ENCODE measurements around the gene NR2F1-AS1. TPM values are rescaled to one million over a fixed set of nuclear protein-coding genes. Genes with fewer than 3 reads are reported as not detected.

Gene NR2F1-AS1
- total RNA-seq, 1 donor from 2014 or later, result 6.9 TPM

- H3K79me2 ChIP-seq (ENCODE audit: insufficient read depth, low read length), result peaks cover 13% of the 10 kb centered on the region
- peaks cover 80% of the 10 kb centered on the region for H3K4me1 ChIP-seq (ENCODE audit: insufficient read depth, low read length)
- Mint-ChIP-seq H3K4me3 (ENCODE audit: unreplicated experiment) (peak overlapping the region; percentile 69), H3K27me3 (ENCODE audit: low read depth, unreplicated experiment) (peaks cover 38% of the 10 kb centered on the region), H3K27ac (ENCODE audit: unreplicated experiment) (peak overlapping the region; percentile 81), H3K4me1 (ENCODE audit: low read depth, unreplicated experiment) (peaks cover 1% of the 10 kb centered on the region), H3K9me3 (ENCODE audit: unreplicated experiment) (peaks cover 11% of the 10 kb centered on the region), H3K36me3 (ENCODE audit: low read depth, unreplicated experiment) (no peaks in the 10 kb centered on the region)
- no peaks in the 10 kb centered on the region for H3K9me3 ChIP-seq (ENCODE audit: insufficient read depth, low read depth, low read length)
- no peaks in the 10 kb centered on the region for H3K27me3 ChIP-seq (ENCODE audit: insufficient read depth, low read length)
- H3K4me2 ChIP-seq (ENCODE audit: low read length), result peak overlapping the region; percentile 83
- H3K36me3 ChIP-seq (ENCODE audit: insufficient read depth, low read length), result no peaks in the 10 kb centered on the region
- peak overlapping the region; percentile 49 for H3K4me3 ChIP-seq (ENCODE audit: insufficient read depth, low read depth, low read length)
- no peak for TF ChIP-seq EZH2 (IDR thresholded peaks at IDR 0.05; ENCODE audit: insufficient read depth, low read length)
- TF ChIP-seq CTCF (IDR thresholded peaks at IDR 0.05; ENCODE audit: insufficient read depth, low read depth, low read length), result no peak
- peak overlapping the region; percentile 78 for H3K27ac ChIP-seq (ENCODE audit: low read depth, low read length)
- FAIRE-seq (no peak), DNase-seq (ENCODE audit: low read depth) (no peak)
- peak overlapping the region; percentile 67 for H2AFZ ChIP-seq (ENCODE audit: low read depth, low read length)
- peak overlapping the region; percentile 76 for H3K9ac ChIP-seq (ENCODE audit: low read length)
- no peaks in the 10 kb centered on the region for H4K20me1 ChIP-seq (ENCODE audit: insufficient read depth, low read length)
Observed at GRCh38 chr5:93603078-93603792, 22.2 kb upstream of the NR2F1-AS1 start.

- H3K9me3 Mint-ChIP-seq (ENCODE audit: unreplicated experiment), result peaks cover 15% of the 10 kb centered on the region
- no peaks in the 10 kb centered on the region for H3K36me3 Mint-ChIP-seq (ENCODE audit: low read depth, unreplicated experiment)
- Histone ChIP-seq H3K9me3 (ENCODE audit: insufficient read depth, low read depth, low read length) (no peaks in the 10 kb centered on the region), H4K20me1 (ENCODE audit: insufficient read depth, low read length) (no peaks in the 10 kb centered on the region), H3K9ac (ENCODE audit: low read length) (peak overlapping the region; percentile 76), H3K4me2 (ENCODE audit: low read length) (peak overlapping the region; percentile 83), H3K4me3 (ENCODE audit: insufficient read depth, low read depth, low read length) (peak overlapping the region; percentile 49), H3K4me1 (ENCODE audit: insufficient read depth, low read length) (peaks cover 75% of the 10 kb centered on the region), H3K79me2 (ENCODE audit: insufficient read depth, low read length) (peaks cover 14% of the 10 kb centered on the region), H3K36me3 (ENCODE audit: insufficient read depth, low read length) (no peaks in the 10 kb centered on the region), H3K27me3 (ENCODE audit: insufficient read depth, low read length) (no peaks in the 10 kb centered on the region), H3K27ac (ENCODE audit: low read depth, low read length) (peak overlapping the region; percentile 78), H2AFZ (ENCODE audit: low read depth, low read length) (peak overlapping the region; percentile 33)
- peaks cover 30% of the 10 kb centered on the region for H3K27me3 Mint-ChIP-seq (ENCODE audit: low read depth, unreplicated experiment)
- no peak overlapping the region for H3K4me3 Mint-ChIP-seq (ENCODE audit: unreplicated experiment)
- H3K4me1 Mint-ChIP-seq (ENCODE audit: low read depth, unreplicated experiment), result peaks cover 1% of the 10 kb centered on the region
- no peak overlapping the region for H3K27ac Mint-ChIP-seq (ENCODE audit: unreplicated experiment)
- TF ChIP-seq CTCF (IDR thresholded peaks at IDR 0.05; ENCODE audit: insufficient read depth, low read depth, low read length) (no peak), EZH2 (IDR thresholded peaks at IDR 0.05; ENCODE audit: insufficient read depth, low read length) (no peak)
- no peak for FAIRE-seq
- no peak for DNase-seq (ENCODE audit: low read depth)
Observed at GRCh38 chr5:93602241-93603077, 21.4 kb upstream of the NR2F1-AS1 start.
